H9 (cell line): Measurements from ENCODE around the gene BAG5. TPM values are rescaled to one million over a fixed set of nuclear protein-coding genes. Genes with fewer than 3 reads are reported as not detected.

Experiments used
- DNase-seq: peaks from one replicate; pipeline ENCODE4 v3.0.0-alpha.2; 2017
- H2AFZ ChIP-seq: one replicate; pipeline ENCODE4 v1.6.1; 2013; ENCODE audit warnings: mild to moderate bottlenecking, low read length, control low read depth, moderate library complexity
- H2AK5ac ChIP-seq: 2 replicates; pipeline ENCODE4 v1.6.1; 2013; ENCODE audit warnings: low read length, control low read depth, mixed read lengths; ENCODE audit not compliant: insufficient read length
- H2BK120ac ChIP-seq: one replicate; pipeline ENCODE4 v1.6.1; 2013; ENCODE audit warnings: low read depth, mild to moderate bottlenecking, low read length, control low read depth, inconsistent platforms; ENCODE audit not compliant: poor library complexity, severe bottlenecking
- H2BK12ac ChIP-seq: 2 replicates; pipeline ENCODE4 v1.6.1; 2013; ENCODE audit warnings: low read length, control low read depth, mixed read lengths, low read depth; ENCODE audit not compliant: insufficient read length
- H2BK15ac ChIP-seq: 2 replicates; pipeline ENCODE4 v1.6.1; 2013; ENCODE audit warnings: low read depth, low read length, control low read depth
- H2BK20ac ChIP-seq: one replicate; pipeline ENCODE4 v1.6.1; 2013; ENCODE audit warnings: low read depth, mild to moderate bottlenecking, low read length, control low read depth, inconsistent platforms; ENCODE audit not compliant: poor library complexity, severe bottlenecking
- H2BK5ac ChIP-seq: 2 replicates; pipeline ENCODE4 v1.6.1; 2013; ENCODE audit warnings: low read length, control low read depth, mixed read lengths; ENCODE audit not compliant: insufficient read length
- H3K14ac ChIP-seq: 2 replicates; pipeline ENCODE4 v1.6.1; 2013; ENCODE audit warnings: low read length, control low read depth; ENCODE audit not compliant: insufficient read depth
- H3K18ac ChIP-seq: 2 replicates; pipeline ENCODE4 v1.6.1; 2013; ENCODE audit warnings: low read depth, mild to moderate bottlenecking, mixed read lengths, low read length, control low read depth; ENCODE audit not compliant: insufficient read length
- H3K23ac ChIP-seq: 2 replicates; pipeline ENCODE4 v1.6.1; 2013; ENCODE audit warnings: low read length, control low read depth, mixed read lengths, low read depth; ENCODE audit not compliant: insufficient read length
- H3K23me2 ChIP-seq: 2 replicates; pipeline ENCODE4 v1.6.1; 2013; ENCODE audit warnings: low read depth, mild to moderate bottlenecking, mixed read lengths, low read length, control low read depth; ENCODE audit not compliant: insufficient read length, poor library complexity, severe bottlenecking
- H3K27ac ChIP-seq: 2 replicates; pipeline ENCODE4 v1.5.1; 2013; ENCODE audit warnings: low read length, control low read depth, mixed read lengths, low read depth; ENCODE audit not compliant: insufficient read length
- H3K27me3 ChIP-seq: 2 replicates; pipeline ENCODE4 v1.6.1; 2013; ENCODE audit warnings: low read length, control low read depth, inconsistent platforms; ENCODE audit not compliant: insufficient read depth
- H3K4ac ChIP-seq: 2 replicates; pipeline ENCODE4 v1.6.1; 2013; ENCODE audit warnings: low read depth, mild to moderate bottlenecking, control low read depth, inconsistent platforms, low read length, moderate library complexity
- H3K4me1 ChIP-seq: 2 replicates; pipeline ENCODE4 v1.6.1; 2013; ENCODE audit warnings: low read length, control low read depth, inconsistent platforms; ENCODE audit not compliant: insufficient read depth
- H3K4me2 ChIP-seq: 2 replicates; pipeline ENCODE4 v1.6.1; 2013; ENCODE audit warnings: low read length, control low read depth, mixed read lengths; ENCODE audit not compliant: insufficient read length, insufficient read depth
- H3K56ac ChIP-seq: 2 replicates; pipeline ENCODE4 v1.6.1; 2013; ENCODE audit warnings: low read depth, mild to moderate bottlenecking, mixed read lengths, low read length, control low read depth; ENCODE audit not compliant: insufficient read length
- H3K79me1 ChIP-seq: 2 replicates; pipeline ENCODE4 v1.6.1; 2013; ENCODE audit warnings: low read depth, mild to moderate bottlenecking, moderate library complexity, low read length, control low read depth, inconsistent platforms; ENCODE audit not compliant: insufficient read depth, poor library complexity, severe bottlenecking
- H3K79me2 ChIP-seq: 2 replicates; pipeline ENCODE4 v1.6.1; 2013; ENCODE audit warnings: low read length, control low read depth, inconsistent platforms; ENCODE audit not compliant: insufficient read depth
- H3K9ac ChIP-seq: 2 replicates; pipeline ENCODE4 v1.6.1; 2013; ENCODE audit warnings: low read length, control low read depth, mixed read lengths; ENCODE audit not compliant: insufficient read length; ENCODE audit errors: extremely low read depth
- H3K9me3 ChIP-seq: one replicate; pipeline ENCODE4 v1.6.1; 2013; ENCODE audit warnings: low read depth, low read length, inconsistent platforms; ENCODE audit not compliant: control insufficient read depth
- H3T11ph ChIP-seq: one replicate; pipeline ENCODE4 v1.6.1; 2013; ENCODE audit warnings: mild to moderate bottlenecking, low read length, control low read depth, inconsistent platforms
- H4K20me1 ChIP-seq: one replicate; pipeline ENCODE4 v1.6.1; 2013; ENCODE audit not compliant: control insufficient read depth, insufficient read length, insufficient read depth
- H4K5ac ChIP-seq: 2 replicates; pipeline ENCODE4 v1.6.1; 2013; ENCODE audit warnings: low read depth, mild to moderate bottlenecking, mixed read lengths, low read length, control low read depth; ENCODE audit not compliant: insufficient read length
- H4K8ac ChIP-seq: replicated peaks from 2 replicates; pipeline ENCODE4 v1.6.1; 2013; ENCODE audit warnings: low read length, control low read depth, mixed read lengths, low read depth; ENCODE audit not compliant: insufficient read length
- H4K91ac ChIP-seq: 2 replicates; pipeline ENCODE4 v1.6.1; 2013; ENCODE audit warnings: low read depth, mild to moderate bottlenecking, moderate library complexity, mixed read lengths, low read length, control low read depth; ENCODE audit not compliant: insufficient read length
- H3K27ac Mint-ChIP-seq, 3 experiments: 2 replicates in 2 of 3; 3 replicates in 1 of 3; pipeline ENCODE4 v1.8.0; 2020 to 2021; ENCODE audit warnings: mixed read lengths in 3 of 3, mild to moderate bottlenecking in 1 of 3, moderate library complexity in 1 of 3
- H3K27me3 Mint-ChIP-seq: 2 replicates; pipeline ENCODE4 v1.8.0; 2021; ENCODE audit warnings: low read depth, mild to moderate bottlenecking, moderate library complexity, mixed read lengths
- H3K36me3 Mint-ChIP-seq, 3 experiments: 2 replicates in 2 of 3; 3 replicates in 1 of 3; pipeline ENCODE4 v1.8.0; 2020 to 2021; ENCODE audit warnings: low read depth in 3 of 3, mixed read lengths in 3 of 3; ENCODE audit not compliant: insufficient read depth in 1 of 3
- H3K4me1 Mint-ChIP-seq, 2 experiments: 2 replicates each; pipeline ENCODE4 v1.8.0; 2020; ENCODE audit warnings: mixed read lengths in 2 of 2
- H3K4me3 Mint-ChIP-seq, 2 experiments: 2 replicates in 1 of 2; 3 replicates in 1 of 2; pipeline ENCODE4 v1.8.0; 2020 to 2021; ENCODE audit warnings: mild to moderate bottlenecking in 2 of 2, mixed read lengths in 2 of 2, moderate library complexity in 1 of 2
- H3K9me3 Mint-ChIP-seq, 2 experiments: 2 replicates in 1 of 2; 3 replicates in 1 of 2; pipeline ENCODE4 v1.8.0; 2020; ENCODE audit warnings: mild to moderate bottlenecking in 2 of 2, mixed read lengths in 2 of 2, moderate library complexity in 1 of 2
- WGBS: extraction: QIAGEN DNeasy Blood & Tissue Kit; methylation state at CpG from one replicate; pipeline ENCODE4 v1.1.7; 2013; ENCODE audit warnings: missing lambda C conversion rate, low lambda C conversion rate, mixed read lengths; ENCODE audit not compliant: insufficient read length; ENCODE audit errors: extremely low coverage; 5-methylcytosine and 5-hydroxymethylcytosine counted together
- total RNA-seq: library from RNA; stranded (reverse); gene quantifications from 2 replicates; pipeline ENCODE4 v1.2.1, GENCODE V29; 2021
- TF ChIP-seq, protein P1 (sequence below): fragments of 200-600 bp; sonication (generic); conservative IDR thresholded peaks from 3 replicates; pipeline ENCODE4 v1.8.0; 2021; ENCODE audit warnings: antibody characterized with exemption, mild to moderate bottlenecking

The BAG5 gene
- total RNA-seq, 1 experiment from 2014 or later: 38.0 TPM

DNA sequence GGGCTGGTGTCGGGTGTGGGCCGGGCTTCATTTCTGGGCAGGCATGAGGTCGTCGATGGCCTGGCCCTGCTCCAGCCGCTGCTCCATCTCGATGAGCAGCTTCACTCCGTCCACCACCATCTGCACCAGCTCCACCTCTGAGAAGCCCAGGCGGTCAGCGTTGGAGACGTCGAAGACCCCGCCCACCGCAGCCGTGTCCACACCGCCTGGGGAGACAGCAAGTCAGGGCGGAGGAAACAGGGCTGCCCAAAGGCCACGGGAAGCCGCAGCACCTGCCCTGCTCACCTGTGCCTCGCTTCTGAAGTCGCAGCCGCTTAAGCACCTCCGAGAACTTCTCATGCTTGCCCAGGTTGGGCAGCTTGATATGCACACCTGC is 42.6 kb downstream of the BAG5 start:
- Histone ChIP-seq H2AFZ (no peak overlapping the region), H3K9ac (no peak overlapping the region), H3K4me1 (no peaks in the 10 kb centered on the region), H2BK5ac (no peak overlapping the region), H3K56ac (no peak overlapping the region), H3K14ac (no peak overlapping the region), H3K79me2 (no peaks in the 10 kb centered on the region), H3K9me3 (no peaks in the 10 kb centered on the region), H2BK120ac (no peak overlapping the region), H4K5ac (no peak overlapping the region), H3T11ph (no peak overlapping the region), H4K20me1 (peaks cover 3% of the 10 kb centered on the region), H3K79me1 (no peaks in the 10 kb centered on the region), H2BK15ac (no peak overlapping the region), H3K23ac (no peak overlapping the region), H3K23me2 (peaks cover 12% of the 10 kb centered on the region), H2BK20ac (no peak overlapping the region), H3K4ac (no peak overlapping the region), H3K27ac (no peak overlapping the region), H4K8ac (no peak overlapping the region), H3K4me2 (no peak overlapping the region), H2BK12ac (no peak overlapping the region), H3K18ac (no peak overlapping the region), H2AK5ac (no peak overlapping the region), H3K27me3 (peaks cover 7% of the 10 kb centered on the region; the same call in 1 of the 2 replicates), H4K91ac (no peak overlapping the region)
- whole genome bisulfite sequencing: no CpG with 5 or more reads among the region's 22 CpGs
- no peak for DNase-seq
- Mint-ChIP-seq H3K27me3 (peaks cover 17% of the 10 kb centered on the region), H3K4me1 (peaks cover 17 to 39% of the 10 kb centered on the region in 2 experiments), H3K4me3 (peak overlapping the region; percentile 42 to 73), H3K27ac (peak overlapping the region in 1 of 3 experiments; percentile 91; a peak in 2 of 7 replicates), H3K9me3 (peaks cover 4 to 5% of the 10 kb centered on the region in 2 experiments; a peak in 3 of 5 replicates), H3K36me3 (peaks cover 10 to 15% (median 13%) of the 10 kb centered on the region in 3 experiments)
- TF ChIP-seq, protein P1, sequence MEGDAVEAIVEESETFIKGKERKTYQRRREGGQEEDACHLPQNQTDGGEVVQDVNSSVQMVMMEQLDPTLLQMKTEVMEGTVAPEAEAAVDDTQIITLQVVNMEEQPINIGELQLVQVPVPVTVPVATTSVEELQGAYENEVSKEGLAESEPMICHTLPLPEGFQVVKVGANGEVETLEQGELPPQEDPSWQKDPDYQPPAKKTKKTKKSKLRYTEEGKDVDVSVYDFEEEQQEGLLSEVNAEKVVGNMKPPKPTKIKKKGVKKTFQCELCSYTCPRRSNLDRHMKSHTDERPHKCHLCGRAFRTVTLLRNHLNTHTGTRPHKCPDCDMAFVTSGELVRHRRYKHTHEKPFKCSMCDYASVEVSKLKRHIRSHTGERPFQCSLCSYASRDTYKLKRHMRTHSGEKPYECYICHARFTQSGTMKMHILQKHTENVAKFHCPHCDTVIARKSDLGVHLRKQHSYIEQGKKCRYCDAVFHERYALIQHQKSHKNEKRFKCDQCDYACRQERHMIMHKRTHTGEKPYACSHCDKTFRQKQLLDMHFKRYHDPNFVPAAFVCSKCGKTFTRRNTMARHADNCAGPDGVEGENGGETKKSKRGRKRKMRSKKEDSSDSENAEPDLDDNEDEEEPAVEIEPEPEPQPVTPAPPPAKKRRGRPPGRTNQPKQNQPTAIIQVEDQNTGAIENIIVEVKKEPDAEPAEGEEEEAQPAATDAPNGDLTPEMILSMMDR: no peak
